HG02642 (cell line): ENCODE data around the gene AP1M2.
A peak's percentile ranks its signal among the peaks of the same experiment; 100 is the strongest.
"Not testable (repeated sequence)": the region's sequence is repeated elsewhere in the genome, so short reads cannot be mapped to it uniquely, and the experiment has no call there.

Experiments
- ATAC-seq: cut with Tn5 transposase; IDR thresholded peaks from one replicate; pipeline ENCODE4 v1.9.1; 2021; ENCODE audit warnings: mild to moderate bottlenecking; ENCODE audit not compliant: unreplicated experiment, poor library complexity

The AP1M2 gene

DNA sequence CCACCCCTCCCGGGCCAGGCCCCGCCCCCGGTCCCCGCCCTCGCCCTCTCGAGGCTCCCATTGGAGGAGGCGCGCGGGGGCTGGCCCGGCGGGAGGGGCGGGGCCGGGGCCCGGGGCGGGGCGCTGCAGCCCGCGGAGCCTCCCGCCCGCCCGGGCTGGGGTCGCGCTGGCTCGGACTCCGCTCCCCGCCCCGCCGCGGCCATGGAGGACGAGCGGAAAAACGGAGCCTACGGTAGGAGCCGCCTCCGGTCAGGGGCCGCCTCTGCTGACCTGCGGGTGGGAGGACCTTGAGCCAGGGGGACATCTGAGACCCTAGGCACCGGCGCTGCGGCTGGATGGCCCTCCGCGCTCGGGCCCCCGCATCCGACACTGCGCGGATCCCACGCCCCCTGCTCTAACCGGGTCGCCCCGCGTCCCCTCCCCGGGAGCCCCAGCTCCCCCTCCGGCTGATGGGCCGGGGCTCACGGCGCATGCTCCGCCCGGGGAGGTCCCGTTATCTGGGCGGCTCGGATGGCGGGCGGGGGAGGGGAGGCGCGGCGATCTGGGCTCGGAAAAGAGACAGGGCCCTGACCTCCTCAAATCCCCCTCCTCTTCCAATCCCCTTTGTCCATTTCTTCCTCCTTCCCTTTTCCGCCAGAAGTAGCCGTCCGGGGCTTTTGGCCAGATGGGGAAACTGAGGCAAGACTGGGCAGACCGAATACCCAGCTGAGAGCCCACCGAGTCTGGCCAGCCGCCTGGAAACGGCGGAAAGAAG lies 15.4 kb upstream of the AP1M2 start:
- peak; percentile 70 for ATAC-seq

DNA sequence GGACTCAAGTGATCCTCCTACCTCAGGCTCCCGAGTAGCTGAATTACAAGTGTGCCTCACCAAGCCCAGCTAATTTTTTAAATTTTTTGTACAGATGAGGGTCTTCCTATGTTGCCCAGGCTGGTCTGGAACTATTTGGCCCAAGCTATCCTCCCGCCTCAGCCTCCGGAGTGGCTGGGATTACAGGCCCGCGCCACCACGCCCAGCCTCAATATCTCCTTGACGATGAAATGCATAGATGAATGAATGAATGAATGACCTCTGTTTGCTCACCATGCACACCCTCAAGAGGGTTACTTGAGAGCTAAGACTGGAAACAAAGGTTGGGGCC lies 14.9 kb upstream of the AP1M2 start:
- no peak for ATAC-seq

DNA sequence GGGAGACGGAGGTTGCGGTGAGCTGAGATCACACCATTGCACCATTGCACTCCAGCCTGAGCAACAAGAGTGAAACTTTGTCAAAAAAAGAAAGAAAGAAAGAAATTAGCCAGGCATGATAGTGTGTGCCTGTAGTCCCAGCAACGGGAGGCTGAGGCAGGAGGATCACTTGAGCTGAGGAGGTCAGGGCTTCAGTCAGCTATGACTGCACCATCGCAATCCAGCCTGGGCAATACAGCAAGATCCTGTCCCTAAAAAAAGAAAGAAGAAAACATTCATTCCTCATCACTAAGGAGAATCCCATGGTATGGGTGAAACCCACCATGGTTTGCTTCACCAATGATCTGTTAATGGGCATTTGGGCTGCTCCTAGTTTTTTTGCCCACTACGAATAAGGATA lies 13.0 kb upstream of the AP1M2 start:
- ATAC-seq, result no peak

DNA sequence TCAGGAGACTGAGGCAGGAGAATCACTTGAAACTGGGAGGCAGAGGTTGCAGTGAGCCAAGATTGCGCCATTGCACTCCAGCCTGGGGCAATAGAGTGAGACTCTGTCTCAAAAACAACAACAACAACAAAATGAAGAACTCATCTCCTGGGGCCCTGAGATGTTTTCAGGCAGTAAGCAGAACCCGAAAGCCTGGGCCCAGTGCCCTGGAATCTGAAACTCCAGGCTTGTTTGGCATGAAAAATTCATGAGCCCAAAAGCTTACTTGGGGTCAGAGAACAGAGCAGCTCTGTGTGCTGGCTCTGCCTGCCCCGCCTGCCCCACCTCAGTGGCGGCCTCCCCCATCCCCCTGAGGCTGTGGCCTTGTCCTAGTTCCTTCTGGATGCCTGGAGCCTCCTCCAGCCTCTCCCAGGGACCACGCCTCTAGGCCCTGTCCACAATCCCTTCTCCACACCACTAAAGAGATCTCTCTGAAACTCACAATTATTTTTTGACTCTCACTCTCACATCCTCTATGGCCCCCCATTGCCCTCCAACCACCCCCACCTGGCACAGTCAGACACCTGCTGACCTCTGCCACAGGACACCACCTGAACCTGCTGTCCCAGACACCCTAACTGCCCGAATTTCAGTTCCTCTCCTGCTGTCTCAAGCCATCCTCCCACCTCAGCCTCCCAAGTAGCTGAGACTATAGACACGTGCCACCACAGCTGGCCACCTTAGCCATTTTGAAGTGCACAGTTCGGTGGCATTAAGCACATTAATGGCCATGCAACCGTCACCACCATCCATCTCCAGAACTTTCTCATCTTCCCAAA lies 6.9 kb upstream of the AP1M2 start:
- no peak for ATAC-seq

DNA sequence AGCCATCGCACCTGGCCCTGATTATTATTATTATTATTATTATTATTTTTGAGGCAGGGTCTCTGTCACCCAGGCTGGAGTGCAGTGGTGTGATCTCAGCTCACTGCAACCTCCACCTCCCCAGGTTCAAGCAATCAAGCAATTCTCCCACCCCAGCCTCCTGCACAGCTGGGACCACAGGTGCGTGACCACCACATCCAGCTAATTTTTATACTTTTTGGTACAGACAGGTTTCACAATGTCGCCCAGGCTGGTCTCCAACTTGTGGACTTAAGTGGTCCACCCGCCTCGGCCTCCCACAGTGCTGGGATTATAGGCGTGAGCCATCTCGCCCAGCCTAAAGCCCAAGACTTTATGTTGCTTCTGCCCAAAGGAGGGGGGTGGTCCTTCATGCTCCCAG lies 6.0 kb upstream of the AP1M2 start:
- ATAC-seq, result no peak

DNA sequence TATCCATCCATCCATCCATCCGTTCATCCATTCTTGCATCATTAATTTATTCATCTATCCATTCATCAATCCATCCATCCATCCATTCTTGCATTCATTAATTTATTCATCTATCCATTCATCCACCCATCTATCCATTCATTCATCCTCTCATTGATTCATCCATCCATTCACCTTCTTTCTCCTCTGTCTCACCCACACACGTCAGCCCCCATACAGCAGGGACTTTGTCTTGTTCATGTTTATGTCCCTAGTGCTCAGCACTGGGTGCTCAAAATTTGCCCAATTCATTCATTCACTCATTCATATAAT lies 683 bp upstream of the AP1M2 start:
- ATAC-seq, result no peak

DNA sequence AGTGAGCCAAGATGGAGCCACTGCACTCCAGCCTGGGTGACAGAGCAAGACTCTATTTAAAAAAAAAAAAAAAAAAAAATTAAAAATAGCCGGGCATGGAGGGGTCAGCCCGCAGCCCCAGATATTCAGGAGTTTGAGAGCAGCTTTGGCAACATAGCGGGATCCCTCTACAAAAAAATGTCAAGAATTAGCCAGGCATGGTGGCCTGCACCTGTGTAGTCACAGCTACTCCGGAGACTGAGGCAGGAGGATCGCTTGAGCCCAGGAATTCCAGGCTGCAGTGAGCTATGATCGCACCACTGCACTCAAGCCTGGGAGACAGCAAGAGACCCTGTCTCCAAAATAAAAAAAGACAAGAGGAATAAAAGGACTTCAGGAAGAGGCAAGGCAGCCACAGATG lies 716 bp downstream of the AP1M2 start:
- no peak for ATAC-seq

DNA sequence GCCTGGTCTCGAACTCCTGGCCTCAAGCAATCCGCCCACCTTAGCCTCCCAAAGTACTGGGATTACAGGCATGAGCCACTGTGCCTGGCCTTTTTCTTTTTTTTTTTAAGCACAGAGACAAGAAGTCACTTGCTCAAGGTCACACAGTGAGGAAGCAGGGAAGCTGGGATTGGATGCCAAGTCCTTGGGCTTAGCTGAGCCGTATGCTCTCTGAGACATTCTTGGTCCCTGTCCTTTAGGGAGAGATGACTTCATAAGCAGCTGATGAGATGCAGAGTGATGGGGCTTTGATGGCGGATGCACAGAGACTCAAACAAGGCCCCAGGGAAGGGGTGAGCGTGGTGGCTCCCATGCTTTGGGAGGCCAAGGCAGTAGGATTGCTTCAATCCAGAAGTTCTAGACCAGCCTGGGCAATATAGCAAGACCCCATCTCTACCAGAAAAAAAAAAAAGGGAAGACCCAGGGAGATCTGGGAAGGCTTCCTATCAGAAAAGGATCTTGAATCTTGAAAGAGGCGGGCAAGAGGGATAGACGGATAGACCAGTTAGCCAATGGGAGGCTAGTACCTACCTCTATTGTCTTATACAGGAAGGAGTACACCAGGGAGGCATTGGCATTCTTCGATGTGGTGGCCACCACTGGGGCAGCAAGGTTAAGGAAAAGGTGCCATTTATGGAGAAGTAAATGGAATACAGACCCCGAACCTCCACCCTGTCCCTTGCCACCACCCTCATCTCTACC lies 3.9 kb downstream of the AP1M2 start:
- ATAC-seq, result no peak

DNA sequence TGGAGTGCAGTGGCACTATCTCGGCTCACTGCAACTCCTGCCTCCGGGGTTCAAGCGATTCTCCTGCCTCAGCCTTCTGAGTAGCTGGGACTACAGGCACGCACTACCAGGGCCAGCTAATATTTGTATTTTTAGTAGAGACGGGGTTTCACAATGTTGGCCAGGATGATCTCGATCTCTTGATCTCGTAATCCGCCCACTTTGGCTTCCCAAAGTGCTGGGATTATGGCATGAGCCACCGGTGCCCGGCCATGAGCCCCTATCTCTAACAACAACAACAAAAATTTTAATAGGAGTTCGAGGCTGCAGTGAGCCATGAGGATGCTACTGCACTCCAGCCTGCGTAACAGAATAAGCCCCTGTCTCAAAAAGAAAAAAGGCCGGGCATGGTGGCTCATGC lies 5.0 kb downstream of the AP1M2 start:
- ATAC-seq, result no peak

DNA sequence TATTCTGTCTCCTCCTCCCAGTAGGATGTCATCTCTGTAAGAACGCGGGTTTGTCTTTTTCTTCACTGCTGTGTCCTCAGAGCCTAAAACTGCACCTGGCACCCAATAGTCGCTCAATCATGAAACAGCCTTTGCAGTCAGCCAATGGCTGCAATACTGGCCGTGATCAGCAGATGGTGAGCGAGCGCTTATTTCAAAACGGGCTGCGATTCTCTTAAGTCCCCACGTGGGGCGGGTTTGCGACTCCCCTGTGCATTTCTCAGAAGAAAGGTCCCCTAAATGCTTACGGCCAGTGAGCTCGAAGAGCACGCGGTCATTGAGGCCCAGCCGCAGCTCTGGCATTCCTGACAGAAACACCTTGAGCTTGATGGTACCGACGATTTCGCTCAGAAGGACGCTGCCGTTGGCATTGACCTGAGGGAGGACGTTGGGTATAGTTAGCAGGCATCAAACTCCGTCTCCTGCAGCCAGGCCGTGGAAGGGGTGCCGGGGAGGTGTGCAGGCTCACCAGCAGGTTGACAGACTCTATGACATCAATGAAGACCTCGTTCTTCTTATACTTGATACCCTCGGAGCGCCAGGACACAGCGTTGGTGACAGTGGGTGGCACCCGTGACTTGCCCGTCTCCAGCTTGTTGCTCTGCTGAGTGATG lies 6.0 kb downstream of the AP1M2 start:
- no peak for ATAC-seq

DNA sequence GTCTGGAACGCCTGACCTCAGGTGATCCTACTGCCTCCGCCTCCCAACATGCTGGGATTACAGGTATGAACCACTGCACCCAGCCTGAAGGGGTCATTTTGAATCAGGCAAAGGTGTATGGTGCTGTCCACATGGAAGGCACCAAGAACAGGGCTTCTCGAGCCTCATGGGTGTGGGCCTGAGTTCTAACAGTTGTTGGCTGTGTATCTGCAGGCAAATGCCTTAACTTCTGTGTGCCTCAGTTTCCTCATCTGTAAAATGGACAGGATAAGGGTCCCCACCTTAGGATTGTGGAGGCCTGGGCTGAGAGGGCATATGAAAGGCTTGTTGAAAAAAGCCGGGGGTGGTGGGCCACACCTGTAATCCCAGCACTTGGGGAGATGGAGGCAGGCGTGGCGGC lies 9.2 kb downstream of the AP1M2 start:
- ATAC-seq, result no peak

DNA sequence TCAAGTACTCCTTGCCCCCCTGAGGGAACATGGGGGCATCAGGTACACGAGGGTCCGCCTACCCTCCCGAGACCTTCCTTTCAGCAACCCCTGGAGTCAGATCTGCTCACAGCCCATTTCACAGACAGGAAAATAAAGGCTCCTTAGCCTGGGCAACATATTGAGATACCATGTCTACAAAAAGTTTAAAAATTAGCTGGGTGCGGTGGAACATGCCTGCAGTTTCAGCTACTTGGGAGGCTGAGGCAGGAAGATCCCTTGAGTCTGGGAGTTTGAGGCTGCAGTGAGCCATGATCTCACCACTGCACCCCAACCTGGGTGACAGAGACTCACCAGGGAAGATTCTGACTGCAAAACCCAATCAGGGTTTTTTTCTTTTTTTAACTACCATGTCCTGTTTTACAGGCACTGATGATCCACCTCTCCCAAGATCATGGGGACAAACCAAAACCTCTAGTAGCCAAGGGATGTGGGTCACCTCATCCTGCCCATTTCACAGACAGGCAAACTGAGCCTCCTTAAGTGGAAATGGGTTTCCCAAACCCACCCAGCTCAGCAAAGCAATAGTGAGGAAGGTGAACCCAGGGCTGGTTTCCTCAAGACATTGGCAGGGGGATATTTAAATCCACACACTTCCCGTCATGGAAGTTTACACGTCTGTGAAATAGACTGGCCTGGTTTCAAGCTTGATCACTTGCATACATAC lies 11.9 kb downstream of the AP1M2 start:
- ATAC-seq, result no peak

DNA sequence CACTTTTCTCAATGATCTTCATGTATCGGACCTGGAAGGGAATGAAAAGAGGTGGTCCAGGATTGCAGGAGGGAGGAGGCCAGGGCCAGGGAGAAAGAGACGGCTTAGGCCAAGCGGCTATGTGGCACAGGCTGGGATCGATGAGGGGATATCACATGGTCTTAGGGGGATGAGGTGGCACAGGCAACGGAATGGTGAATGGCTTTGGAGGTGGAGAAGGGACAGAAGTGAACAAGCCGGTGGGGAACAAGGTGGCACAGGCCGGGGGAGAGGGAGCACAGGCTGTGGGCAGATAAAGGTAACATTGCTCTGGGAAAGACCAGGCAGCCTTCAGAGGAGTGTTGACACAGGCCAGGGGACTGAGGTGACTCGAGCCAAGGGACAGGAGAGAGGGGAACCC lies 12.7 kb downstream of the AP1M2 start:
- no peak for ATAC-seq

DNA sequence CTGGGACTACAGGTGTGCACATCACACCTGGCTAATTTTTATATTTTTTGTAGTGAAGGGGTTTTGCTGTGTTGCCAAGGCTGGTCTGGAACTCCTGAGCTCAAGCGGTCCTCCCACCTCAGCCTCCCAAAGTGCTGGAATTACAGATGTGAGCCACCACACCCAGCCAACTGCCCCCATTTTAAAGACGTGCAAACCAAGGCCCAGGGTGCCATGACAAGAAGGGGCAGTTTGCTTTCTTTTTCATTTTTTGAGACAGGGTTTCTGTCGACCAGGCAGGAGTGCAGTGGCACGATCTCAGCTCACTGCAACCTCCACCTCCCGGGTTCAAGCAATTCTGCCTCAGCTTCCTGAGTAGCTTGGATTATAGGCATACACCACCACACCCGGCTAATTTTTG lies 13.3 kb downstream of the AP1M2 start:
- not testable (repeated sequence) for ATAC-seq

DNA sequence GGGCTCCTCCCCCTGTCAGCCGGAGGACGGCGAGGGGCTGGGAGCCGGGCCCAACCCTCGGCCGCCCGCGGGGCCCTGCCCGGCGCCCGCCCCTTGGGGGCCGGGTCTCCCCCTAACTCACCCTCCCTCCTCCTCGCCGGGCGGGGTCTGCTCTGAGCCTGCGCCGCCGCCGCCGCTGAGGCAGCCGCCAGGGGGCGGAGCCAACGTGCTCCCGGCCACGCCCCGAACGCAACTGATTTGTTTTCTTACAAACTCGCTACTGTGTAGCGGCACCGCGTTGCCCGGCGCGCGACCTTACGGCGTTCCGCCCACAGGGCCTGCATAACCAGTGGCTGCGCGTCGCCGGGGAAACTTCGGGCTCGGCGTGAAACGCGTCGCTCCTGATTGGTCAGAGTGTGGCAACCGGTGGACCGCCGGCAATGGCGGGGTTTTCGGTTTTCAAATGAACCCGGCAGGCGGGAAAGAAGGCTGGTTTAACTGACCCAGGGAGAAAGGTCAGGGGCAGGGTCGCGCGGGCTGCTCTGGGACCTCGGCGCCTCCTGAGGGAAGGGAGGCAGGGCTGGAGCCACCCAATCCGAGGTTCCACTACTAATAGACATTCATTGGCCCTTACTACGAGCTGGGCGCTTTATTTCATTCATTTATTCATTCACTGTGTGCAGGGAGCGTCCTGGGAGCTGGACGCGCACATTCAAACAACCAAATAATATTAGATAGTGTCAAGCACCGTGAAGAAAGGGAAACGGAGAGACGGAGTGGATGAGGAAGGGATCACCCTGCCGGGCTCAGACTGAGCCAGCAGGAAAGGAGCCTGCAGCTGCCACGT lies 18.1 kb downstream of the AP1M2 start, which contains the start of gene CDKN2D:
Gene CDKN2D, minus strand, starts transcription at position 154 of the 826 bp plus-strand sequence. CDS start 326 bp downstream, outside the sequence.
- peak; percentile 64 for ATAC-seq

DNA sequence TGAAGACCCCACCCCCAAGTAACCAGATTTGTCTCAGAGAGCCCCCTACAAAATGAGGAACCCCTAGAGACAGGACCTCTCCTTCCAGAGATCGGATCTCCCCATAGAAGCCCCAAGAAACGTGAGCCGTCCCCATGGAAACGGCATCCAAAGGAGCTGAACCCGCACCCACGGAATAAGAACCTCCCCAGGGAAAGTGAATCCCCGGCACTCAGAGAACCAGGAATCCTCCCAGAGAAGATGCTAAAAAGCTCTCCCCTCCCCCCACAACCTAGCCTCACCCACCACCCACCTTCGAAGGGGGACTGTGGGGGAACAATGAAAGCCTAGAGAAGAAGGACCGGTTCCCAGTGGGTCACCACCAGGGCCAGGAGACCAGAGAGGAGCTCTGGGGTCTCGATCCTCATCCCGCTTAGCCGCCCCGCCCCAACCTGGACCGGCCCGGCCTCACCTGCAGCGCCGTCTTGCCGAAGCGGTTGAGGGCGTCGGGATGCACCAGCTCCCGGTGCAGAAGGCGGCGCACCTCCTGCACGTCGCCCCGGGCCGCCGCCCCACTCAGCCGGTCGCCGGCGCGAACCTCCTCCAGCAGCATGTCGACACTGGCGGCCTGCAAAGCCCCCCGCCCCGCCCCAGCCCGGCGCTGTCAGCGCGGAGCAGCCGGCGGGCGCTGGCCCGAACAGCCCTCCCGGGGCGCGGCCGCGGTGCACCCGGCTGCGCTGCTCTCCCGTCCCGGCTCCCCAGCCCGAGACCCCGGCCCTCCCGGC lies 18.9 kb downstream of the AP1M2 start:
- peak; percentile 7 for ATAC-seq

DNA sequence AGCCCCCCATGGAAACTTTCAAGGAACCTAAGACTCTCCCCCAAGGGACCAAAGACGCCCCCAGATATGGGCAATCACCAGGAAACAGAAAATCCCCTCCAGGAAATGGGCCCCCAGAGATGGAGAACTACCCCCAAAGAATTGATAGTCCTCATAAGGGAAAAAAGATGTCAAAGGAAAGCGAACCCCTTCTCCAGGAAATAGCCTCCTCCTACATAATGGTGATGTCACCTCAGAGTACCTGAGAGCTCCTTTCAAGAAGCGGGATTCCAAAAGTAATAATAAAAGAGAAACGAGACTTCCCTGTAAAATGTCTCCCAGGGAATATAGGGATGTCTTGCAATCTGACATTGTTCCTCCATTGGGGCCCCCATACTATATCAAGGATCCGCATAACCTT lies 19.5 kb downstream of the AP1M2 start:
- ATAC-seq, result no peak

DNA sequence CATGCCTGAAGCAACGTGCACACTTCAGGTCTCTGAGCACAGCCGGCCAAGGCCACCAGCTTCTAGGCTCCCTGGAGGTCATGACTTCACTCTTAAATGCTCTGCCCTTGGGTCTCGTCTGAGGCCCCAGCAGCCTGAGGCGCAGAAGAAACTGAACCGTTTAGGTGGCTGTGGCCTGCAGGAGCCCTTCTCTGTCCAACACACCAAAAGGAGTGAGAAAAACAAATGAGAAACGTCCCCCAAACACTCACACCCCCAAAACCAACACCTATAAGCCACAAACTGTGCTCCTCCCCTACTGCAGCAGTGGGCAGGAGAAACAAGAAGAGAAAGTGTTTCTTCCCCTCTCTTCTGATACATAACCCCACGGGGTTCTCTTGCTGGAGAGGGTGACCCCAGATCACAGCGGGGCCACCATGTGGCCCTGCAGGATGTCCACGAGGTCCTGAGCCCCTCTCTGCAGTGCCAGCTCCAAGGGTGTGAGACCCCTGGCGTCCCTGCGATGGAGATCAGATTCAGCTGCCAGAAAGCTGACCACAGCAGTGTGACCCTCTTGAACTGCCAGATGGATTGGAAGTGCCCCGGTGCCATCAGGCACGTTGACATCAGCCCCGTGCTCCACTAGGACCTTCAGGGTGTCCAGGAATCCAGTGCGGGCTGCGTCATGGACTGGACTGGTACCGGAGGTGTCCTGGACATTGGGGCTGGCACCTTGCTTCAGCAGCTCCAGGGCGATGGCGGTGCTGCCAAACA lies 20.3 kb downstream of the AP1M2 start:
- ATAC-seq, result no peak
